D341Med (cell line): ENCODE results near the gene PLEKHD1.
"Not testable (repeated sequence)": the region's sequence is repeated elsewhere in the genome, so short reads cannot be mapped to it uniquely, and the experiment has no call there.

Experiments
- DNase-seq: peaks from one replicate; pipeline ENCODE4 v3.0.0; 2012; ENCODE audit warnings: low spot score

Gene PLEKHD1

DNA sequence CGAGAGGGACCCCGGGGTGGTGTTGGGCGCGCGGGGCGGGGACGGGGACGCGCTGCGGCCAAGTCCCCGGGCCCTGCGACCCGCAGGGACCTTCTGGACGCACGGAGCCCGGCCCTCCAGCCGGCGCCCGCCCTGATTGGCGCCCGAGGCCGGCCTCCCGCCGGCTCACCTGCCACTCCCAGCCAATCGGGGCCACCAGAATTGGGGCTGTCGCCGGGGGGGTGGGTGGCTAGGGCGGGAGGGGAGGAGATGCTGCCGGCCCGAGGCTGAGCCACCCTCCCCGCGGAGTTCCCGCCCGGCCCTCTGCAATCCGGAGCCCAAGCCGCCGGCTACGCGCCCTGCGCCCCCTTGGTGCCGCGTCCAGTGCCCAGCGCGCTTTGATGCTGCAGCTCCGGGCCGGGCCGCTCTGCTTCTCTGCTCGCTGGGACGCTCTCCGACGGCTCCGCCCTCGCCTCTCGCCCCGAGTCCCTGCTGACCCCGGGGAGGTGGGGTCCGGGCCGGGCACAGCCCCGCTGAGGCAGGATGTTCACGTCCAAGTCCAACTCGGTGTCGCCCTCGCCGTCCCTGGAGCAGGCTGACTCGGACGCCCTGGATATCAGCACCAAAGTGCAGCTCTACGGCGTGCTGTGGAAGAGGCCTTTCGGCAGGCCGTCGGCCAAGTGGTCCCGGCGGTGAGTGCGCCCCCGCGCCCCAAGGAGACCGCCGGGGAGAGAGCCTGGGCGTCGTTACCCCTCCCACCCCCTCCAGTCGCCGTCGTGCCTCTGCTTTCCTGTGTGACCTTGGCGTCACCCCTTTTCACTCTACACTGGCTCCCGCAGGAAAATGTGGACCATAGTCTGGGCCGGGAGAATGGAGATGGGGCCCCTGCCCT is at the start of gene PLEKHD1:
Gene PLEKHD1 (plus strand): TSS at position 285 of the 871 bp plus-strand sequence. CDS start 238 bp downstream, at position 523.
- peak; percentile 68 for DNase-seq

GRCh38 chr14:69439521-69440270 is 44.8 kb upstream of the PLEKHD1 start:
- DNase-seq: no peak

- DNase-seq: no peak
Measured at GRCh38 chr14:69441948-69442347, 42.6 kb upstream of the PLEKHD1 start.

DNA sequence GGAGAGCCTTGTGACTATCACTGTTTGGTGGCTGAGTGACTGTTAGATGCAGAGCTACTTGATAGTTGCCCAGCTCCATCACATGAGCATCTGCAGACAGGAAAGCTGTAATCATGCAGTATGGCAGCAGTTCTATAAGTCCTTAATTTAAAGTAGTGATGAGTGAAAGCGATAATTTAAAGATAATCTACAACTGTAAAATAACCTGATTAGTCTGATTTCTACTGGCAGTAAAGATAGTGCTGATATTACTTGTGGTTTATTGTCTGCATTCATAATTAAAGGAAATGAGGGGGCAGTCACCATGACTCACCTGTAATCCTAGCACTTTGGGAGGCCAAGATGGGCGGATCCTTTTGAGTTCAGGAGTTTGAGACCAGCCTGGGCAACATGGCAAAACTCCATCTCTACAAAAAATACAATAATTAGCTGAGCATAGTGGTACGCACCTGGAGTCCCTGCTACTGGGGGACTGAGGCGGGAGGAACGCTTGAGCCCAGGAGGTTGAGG is 41.2 kb upstream of the PLEKHD1 start:
- no peak for DNase-seq

DNA sequence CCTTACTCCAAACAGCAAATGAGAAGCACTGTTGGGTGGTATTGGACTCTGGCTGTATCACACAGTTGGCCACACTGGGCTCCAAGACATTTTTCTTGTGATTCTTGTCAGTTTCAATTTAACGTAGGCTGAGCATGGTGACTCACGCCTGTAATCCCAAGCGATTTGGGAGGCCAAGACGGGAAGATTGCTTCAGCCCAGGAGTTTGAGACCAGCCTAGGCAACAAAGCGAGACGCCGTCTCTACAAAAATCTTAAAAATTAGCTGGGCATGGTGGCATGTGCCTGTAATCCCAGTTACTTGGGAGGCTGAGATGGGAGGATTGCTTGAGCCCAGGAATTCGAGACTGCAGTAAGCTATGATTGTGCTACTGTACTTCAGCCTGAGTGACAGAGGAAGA is 35.3 kb upstream of the PLEKHD1 start:
- no peak for DNase-seq

- no peak for DNase-seq
Measured at GRCh38 chr14:69451941-69452340, 32.6 kb upstream of the PLEKHD1 start.

DNA sequence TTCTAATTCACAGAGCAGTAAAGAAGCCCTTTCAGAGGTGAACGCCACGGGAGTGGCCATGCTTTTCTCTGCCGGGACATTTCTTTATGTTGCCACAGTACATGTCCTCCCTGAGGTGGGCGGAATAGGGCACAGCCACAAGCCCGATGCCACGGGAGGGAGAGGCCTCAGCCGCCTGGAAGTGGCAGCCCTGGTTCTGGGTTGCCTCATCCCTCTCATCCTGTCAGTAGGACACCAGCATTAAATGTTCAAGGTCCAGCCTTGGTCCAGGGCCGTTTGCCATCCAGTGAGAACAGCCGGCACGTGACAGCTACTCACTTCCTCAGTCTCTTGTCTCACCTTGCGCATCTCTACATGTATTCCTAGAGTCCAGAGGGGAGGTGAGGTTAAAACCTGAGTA is 26.2 kb upstream of the PLEKHD1 start:
- DNase-seq: no peak

DNA sequence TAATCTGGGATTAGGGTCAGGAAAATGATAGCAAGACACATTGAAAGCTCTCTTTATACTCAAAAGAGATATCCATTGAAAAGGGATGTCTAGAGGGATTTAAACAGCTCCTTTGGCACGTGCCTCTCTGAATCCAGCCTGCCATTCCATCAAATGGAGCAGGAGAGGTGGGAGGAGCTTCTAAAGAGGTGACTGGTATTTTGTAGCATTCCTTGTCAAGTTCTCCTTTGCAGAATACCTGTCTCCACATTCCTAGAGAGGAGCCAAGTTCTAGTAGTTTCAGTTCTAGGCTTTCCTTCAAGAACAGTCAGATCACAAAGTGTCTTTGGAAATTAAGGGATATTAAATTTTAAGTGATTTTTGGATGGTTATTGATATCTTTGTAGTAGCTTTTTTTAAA is 25.4 kb upstream of the PLEKHD1 start:
- no peak for DNase-seq

- DNase-seq: peak; percentile 64
Measured at GRCh38 chr14:69460093-69460701, 24.3 kb upstream of the PLEKHD1 start.

DNA sequence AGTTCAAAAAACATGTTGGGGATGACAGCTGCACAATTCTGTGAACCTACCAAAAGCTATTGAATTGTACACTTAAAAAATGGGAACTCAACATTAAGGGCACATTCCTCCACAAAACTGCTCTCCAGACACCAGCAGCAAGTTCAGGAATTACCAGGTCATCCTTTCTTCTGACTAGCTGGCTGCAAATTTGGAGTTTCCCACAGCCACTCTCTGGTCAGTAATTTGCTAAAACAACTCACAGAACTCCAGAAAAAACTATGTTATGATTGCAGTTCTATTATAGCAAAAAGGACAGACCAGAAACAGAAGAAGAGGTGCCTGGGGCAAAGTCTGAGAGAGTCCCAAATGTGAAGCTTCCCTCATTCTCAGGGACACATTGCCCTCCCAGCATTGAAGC is 20.1 kb upstream of the PLEKHD1 start:
- DNase-seq: no peak

- DNase-seq: no peak
Measured at GRCh38 chr14:69464829-69465228, 19.7 kb upstream of the PLEKHD1 start.

- DNase-seq: no peak
Measured at GRCh38 chr14:69468949-69469348, 15.6 kb upstream of the PLEKHD1 start.

GRCh38 chr14:69471436-69471835 is 13.1 kb upstream of the PLEKHD1 start:
- no peak for DNase-seq

DNA sequence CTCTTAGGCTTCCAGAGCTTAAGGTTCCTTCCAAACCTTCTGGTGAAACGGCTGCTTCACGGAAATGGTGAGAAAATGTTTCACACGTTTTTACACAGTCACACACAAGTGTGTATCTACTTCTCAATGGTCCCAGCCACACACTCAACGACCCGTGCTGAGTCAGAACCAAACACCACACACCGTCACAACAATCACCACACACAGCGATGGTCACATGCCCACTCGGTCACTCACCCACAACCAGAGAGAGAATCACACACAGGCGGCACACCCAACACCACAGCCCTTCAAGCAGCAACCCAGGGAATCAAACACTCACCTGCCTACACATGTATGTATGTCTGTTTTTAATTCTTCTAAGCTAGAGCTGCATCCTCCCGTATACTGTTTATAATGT is 12.6 kb upstream of the PLEKHD1 start:
- DNase-seq: no peak

DNA sequence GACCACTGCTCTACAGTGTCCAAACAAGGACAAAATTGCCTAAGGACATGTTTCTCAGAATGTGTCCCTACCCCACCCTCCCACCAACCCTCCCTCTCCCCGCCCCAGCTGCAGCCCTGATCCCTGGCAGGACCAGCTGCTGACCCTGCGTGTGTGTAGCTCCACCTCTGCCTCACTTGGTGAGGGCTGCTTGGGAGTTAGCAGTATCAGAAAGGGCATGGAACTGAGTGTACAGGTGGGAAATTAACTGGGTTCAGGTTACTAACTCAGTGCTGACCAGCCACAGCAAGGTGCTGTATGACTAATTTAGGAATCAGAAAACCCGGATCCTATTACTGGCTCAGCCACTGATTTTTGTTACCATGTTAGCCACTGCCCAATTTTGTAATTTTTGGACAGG is 11.3 kb upstream of the PLEKHD1 start:
- no peak for DNase-seq

DNA sequence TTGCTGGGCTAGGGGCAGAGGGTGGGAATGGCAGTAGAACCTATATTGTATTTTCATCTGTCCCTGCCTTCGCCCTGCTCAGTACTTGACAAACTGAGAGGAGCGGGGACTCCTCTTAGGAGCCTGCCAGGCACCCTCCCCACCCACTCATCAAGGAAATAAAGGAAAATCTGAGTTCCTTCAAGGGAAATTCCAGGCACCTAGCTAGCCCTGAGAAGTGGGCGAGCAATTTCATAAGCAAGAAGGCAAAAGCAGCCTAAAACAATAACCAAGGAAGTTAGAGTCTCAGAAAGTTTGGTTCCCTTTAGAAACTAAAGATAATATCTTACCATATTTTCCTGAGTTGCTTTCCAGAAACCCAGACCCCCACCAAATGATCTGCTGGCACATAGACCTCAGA is 10.6 kb upstream of the PLEKHD1 start:
- DNase-seq: no peak

DNA sequence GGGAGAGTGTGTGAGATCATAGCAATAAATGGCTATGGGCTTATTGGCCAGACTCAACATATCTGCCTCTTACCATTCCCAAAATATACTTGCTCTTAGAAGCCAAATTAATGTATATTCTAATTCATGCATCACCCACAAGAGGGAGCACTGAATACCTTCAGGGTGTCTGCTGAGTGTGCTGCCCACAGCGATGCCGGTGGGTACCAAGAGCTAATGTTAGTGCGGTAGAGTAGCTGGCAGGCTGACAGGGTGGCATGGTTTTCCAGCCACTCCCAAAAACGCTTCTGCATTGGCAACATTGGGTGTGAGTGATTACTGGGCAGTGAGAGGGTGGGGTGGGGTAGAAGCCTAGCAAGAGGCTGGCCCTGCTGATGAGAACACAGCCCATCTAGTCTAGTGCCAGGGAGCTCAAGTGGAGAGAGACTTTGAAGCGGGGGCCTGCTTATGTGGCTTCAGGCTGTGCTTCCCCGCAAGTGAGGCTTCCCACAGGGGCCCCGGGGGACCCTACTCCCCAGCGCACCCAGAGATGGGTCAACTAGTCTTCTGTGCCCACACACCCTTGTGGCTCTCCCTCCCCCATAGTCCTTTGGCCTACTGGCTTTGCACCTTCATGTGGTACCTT is 9.2 kb upstream of the PLEKHD1 start:
- peak; percentile 69 for DNase-seq

GRCh38 chr14:69476824-69477450 is 7.6 kb upstream of the PLEKHD1 start:
- not testable (repeated sequence) for DNase-seq

GRCh38 chr14:69478055-69478454 is 6.5 kb upstream of the PLEKHD1 start:
- not testable (repeated sequence) for DNase-seq

GRCh38 chr14:69479696-69480095 is 4.8 kb upstream of the PLEKHD1 start:
- no peak for DNase-seq

- DNase-seq: no peak
Measured at GRCh38 chr14:69480136-69480535, 4.4 kb upstream of the PLEKHD1 start.
